Esophagus squamous epithelium (tissue), 4 donors: ENCODE results near the gene NLGN1.

Experiments used
- POLR2A ChIP-seq, 4 donors: fragments of 450-650 bp; IDR thresholded peaks; one replicate each; pipeline ENCODE4 v1.6.1; 2017; ENCODE audit warnings: antibody characterized with exemption in 4 of 4, mild to moderate bottlenecking in 4 of 4, moderate library complexity in 3 of 4
- TF ChIP-seq, protein P1 (sequence below), 6 experiments: fragments of 450-650 bp in 4 of 6; fragments of 200-600 bp in 2 of 6; sonication (generic) in 2 of 6; IDR thresholded peaks; one replicate each; pipeline ENCODE4 v1.5.1; 2016 to 2019; ENCODE audit warnings: antibody characterized with exemption in 6 of 6, mild to moderate bottlenecking in 4 of 6, moderate library complexity in 4 of 6

DNA sequence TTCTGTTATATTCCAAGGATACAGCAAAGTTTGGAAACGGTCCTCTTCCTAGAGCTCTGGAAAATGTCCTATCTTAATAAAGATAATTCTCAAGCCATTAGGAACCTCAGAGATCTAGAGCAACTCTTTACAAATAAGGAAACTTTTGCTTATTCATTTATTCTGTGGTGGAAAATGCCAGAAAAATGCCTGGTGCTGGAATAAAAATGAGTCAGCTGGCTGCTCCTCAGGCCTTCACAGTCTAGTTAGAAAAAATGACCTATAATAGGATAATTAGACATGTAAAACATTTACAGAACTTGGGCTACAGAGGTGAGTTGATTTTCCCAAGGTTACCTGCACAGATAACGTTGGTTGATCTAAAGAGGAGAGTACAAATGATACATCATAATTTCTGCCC lies 372.5 kb downstream of the NLGN1 start:
- TF ChIP-seq, protein P1, sequence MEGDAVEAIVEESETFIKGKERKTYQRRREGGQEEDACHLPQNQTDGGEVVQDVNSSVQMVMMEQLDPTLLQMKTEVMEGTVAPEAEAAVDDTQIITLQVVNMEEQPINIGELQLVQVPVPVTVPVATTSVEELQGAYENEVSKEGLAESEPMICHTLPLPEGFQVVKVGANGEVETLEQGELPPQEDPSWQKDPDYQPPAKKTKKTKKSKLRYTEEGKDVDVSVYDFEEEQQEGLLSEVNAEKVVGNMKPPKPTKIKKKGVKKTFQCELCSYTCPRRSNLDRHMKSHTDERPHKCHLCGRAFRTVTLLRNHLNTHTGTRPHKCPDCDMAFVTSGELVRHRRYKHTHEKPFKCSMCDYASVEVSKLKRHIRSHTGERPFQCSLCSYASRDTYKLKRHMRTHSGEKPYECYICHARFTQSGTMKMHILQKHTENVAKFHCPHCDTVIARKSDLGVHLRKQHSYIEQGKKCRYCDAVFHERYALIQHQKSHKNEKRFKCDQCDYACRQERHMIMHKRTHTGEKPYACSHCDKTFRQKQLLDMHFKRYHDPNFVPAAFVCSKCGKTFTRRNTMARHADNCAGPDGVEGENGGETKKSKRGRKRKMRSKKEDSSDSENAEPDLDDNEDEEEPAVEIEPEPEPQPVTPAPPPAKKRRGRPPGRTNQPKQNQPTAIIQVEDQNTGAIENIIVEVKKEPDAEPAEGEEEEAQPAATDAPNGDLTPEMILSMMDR (IDR thresholded peaks at IDR 0.05): no peak
- TF ChIP-seq POLR2A (IDR thresholded peaks at IDR 0.05): no peak
